Measurements from ENCODE around the gene CDH16.

The CDH16 gene

GRCh38 chr16:66913711-66914110 lies 5.0 kb downstream of the CDH16 start:
- TF ChIP-seq, protein P1, sequence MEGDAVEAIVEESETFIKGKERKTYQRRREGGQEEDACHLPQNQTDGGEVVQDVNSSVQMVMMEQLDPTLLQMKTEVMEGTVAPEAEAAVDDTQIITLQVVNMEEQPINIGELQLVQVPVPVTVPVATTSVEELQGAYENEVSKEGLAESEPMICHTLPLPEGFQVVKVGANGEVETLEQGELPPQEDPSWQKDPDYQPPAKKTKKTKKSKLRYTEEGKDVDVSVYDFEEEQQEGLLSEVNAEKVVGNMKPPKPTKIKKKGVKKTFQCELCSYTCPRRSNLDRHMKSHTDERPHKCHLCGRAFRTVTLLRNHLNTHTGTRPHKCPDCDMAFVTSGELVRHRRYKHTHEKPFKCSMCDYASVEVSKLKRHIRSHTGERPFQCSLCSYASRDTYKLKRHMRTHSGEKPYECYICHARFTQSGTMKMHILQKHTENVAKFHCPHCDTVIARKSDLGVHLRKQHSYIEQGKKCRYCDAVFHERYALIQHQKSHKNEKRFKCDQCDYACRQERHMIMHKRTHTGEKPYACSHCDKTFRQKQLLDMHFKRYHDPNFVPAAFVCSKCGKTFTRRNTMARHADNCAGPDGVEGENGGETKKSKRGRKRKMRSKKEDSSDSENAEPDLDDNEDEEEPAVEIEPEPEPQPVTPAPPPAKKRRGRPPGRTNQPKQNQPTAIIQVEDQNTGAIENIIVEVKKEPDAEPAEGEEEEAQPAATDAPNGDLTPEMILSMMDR (IDR thresholded peaks at IDR 0.05; ENCODE audit: extremely low read depth, missing control alignments), result no peak
- no peak for DNase-seq (ENCODE audit: low spot score)

DNA sequence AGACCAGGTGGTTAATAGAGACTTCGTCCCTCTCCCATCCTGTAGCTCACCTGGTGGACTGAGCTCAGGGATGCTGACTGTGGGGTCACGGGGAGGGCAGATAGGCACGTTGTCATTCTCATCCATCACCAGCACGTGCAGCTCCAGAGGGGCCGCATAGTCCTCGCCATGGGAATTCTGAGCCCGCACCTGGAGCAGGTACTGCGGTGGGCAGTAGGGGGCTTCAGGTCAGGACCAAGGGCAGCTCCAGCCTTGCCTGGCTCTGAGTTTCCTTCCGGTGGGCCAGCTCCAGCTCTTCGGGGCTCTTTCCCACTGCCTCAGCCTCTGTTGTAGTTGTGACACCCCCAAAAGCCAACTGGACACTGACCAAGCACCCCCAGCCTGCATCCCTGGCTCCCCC lies 5.6 kb downstream of the CDH16 start:
- DNase-seq (ENCODE audit: low spot score), result no peak
- TF ChIP-seq, protein P1 (IDR thresholded peaks at IDR 0.05; ENCODE audit: extremely low read depth, missing control alignments), result no peak

DNA sequence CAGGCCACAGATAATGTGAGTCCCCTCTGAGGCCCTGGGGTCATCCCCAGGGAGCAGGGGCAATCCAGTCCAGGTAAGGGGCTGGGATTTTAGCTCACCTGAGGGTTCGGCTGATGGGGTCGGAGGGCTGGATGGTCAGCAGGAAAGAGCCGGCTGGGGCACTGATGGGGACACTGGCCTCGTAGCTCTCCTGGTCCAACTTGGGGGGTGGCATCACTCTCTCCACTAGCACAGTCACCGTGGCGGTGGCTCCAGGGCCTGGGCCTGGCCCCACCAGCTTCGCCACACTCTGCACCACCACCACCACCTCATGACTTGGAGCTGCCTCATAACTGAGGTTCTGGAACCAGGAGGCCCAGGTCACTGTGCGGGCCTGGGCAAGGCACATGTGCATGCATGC lies 6.9 kb downstream of the CDH16 start:
- TF ChIP-seq, protein P1 (IDR thresholded peaks at IDR 0.05; ENCODE audit: extremely low read depth, missing control alignments), result no peak
- no peak for DNase-seq (ENCODE audit: low spot score)

DNA sequence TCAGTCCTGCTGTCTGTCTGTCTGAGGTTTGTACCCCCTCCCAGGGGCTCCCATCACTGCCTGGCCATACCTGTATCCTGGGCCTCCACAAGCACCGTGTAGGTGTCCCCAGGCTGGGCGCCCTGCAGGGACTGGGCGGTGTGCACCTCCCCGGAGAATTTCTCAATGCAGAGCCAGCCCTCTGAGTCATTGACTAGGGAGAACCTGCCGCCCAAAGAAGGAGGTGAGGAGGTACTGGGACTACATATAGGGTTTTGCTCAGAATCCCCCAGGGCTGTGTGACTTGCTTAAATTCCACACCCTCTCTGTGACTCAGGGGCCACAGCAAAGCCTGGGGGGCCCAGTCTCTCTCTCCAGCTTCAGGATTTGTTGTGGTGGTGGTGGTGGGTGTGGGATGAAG lies 7.6 kb downstream of the CDH16 start:
- TF ChIP-seq, protein P1 (IDR thresholded peaks at IDR 0.05; ENCODE audit: extremely low read depth, missing control alignments), result no peak
- no peak for DNase-seq (ENCODE audit: low spot score)

DNA sequence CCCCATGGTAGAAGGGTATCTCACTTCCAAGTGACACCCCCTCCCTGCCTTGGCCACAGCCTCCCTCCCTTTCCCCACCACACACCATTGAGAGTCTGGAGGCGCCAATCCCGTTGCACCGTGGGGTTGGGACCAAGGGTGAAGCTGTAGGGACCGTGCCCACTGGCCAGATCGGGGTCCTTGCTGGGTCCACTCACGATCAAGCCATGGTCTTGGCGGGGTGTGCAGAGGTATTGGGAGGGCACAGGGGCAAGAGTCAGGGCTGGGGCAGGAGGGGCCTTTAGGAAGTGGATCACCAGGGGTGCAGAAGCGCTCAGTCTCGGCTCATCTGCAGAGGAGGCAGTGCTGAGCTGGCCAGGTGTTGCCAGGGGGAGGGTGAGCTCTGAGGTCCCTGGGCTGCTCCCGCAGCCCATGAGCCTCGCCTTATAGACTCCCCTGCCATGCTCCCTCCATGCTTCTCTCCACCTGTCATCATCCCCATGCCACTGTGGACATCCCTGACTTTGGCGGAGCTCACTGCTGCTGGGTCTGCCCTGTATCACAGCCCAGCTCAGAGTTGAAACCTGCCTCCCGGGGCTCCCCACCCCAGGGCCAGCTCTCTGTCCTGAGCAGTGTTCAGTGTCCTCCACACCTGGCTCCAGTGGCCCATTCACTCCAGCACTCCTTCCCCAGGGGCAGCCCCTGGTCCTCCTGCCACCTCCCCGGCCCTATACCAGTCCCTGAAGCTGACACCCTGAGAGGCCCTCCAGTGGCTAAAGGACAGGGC lies 8.3 kb downstream of the CDH16 start:
- no peak for DNase-seq (ENCODE audit: low spot score)
- TF ChIP-seq, protein P1 (IDR thresholded peaks at IDR 0.05; ENCODE audit: extremely low read depth, missing control alignments), result no peak

- TF ChIP-seq, protein P1 (IDR thresholded peaks at IDR 0.05; ENCODE audit: extremely low read depth, missing control alignments), result no peak
- DNase-seq (ENCODE audit: low spot score), result no peak
Measured at GRCh38 chr16:66908762-66909559, 9.7 kb downstream of the CDH16 start.

DNA sequence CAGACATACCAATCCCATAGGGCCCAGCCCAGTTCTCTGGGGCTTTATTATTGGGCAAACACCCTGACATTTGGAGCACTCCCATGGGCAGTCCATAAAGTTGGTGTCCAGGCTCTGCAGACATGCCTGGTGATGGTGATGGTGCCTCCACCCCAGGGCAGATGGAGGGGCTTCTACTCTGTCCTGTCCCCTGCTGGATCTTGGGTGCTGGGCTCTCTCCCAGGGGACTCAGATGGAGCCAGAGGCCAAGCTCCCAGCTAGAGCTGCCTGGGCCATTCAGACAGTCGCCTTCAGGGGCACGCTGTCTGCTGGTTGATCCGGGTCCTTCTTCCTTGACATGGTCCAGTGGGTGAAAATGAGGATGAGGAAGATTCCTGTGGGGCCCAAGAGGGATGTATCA lies 10.6 kb downstream of the CDH16 start:
- DNase-seq (ENCODE audit: low spot score), result no peak
- TF ChIP-seq, protein P1 (IDR thresholded peaks at IDR 0.05; ENCODE audit: extremely low read depth, missing control alignments), result no peak
